GM19025 (cell line): Measurements from ENCODE around the gene DIPK1B.

Experiments
- ATAC-seq: cut with Tn5 transposase; IDR thresholded peaks from one replicate; pipeline ENCODE4 v1.9.1; 2021; ENCODE audit warnings: mild to moderate bottlenecking, low read depth, moderate library complexity; ENCODE audit not compliant: unreplicated experiment

The DIPK1B gene

GRCh38 chr9:136717399-136717798 lies 5.0 kb downstream of the DIPK1B start:
- no peak for ATAC-seq

GRCh38 chr9:136718345-136719194 lies 6.2 kb downstream of the DIPK1B start:
- no peak for ATAC-seq

DNA sequence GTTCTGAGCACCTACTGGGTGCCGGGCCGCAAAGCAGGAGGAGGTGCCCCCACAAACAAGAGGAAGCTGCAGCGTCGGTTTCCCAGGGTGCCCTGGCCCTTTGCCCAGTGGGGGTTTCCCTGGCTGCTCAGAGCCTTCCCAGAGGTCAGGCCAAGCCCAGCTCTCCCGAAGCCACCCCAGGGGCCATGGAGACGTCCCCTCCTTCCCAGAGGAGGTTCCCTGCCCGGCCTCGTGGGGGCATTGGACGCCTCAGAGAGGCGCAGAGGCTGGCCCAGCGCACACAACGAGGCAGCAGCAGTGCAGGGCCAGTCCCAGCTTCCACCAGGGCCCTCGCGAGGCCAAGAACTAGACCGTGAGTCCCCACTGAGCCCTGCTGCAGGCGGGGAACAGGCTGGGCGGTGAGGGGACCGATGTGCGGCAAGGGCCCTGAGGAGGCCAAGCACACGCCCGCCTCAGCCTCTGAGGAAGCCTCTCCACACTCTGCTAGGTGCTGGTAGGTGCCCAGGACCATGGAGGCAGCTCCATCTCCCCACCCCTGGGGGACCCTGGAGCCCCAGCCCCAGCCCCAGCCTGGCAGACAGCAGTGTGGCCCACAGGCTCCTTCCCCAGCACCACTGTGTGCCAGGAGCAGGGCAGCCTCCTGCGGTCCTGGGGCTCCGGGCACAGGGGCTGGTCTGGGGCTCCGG lies 7.0 kb downstream of the DIPK1B start:
- no peak for ATAC-seq

DNA sequence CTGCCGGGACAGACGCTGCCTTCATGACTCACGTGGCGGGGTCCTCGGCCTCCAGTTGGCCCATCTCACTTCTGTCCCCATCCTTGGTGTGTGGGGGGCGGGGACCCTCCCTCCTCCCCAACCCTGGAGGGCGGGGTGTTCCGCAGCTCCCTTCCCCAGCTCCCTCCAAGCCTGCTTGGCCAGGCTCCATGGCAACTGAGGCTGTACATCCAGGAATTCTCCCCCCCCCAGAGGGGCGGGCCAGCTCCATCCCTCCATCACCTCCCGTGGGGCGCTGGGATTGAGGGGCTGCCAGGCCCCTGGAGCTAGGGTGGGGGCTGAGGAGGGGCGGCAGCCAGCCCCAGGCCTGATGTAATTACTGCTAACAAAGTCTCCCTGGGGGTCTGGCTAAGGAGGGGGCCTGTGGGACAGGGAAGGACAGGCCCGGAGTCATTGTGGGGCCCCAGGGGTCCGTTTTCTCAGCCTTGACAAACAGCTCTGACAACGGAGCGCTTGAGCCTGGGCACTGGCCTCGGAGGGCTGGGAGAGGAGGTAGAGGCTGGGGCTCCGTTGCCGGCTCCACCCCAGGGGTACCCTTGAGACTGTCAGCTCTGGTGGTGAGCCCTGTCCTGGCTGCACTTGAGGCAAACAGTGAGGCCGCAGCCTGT lies 8.0 kb downstream of the DIPK1B start:
- no peak for ATAC-seq

DNA sequence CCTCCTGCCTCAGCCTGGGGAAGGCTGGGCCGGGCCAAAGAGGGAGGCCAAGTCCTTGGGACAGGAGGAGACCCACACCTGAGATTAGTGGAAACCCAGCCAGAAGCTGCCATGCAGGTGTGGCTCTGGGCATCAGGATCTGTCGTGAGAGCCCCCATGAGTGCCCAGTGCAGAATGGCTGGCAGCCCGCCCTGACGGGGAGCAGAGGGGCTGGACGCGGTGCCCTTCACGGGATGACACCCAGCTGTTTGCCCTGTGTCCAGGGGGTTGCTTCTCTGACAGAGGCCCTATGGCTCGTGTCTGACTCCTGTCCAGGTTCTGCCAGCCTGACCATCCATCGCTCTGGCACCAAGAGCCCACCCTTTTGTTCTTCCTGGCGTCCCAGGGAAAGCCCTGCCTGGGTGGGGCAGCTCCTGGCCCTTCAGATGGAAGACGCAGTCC lies 8.5 kb downstream of the DIPK1B start:
- ATAC-seq, result no peak

GRCh38 chr9:136721339-136722092 lies 9.1 kb downstream of the DIPK1B start:
- no peak for ATAC-seq

DNA sequence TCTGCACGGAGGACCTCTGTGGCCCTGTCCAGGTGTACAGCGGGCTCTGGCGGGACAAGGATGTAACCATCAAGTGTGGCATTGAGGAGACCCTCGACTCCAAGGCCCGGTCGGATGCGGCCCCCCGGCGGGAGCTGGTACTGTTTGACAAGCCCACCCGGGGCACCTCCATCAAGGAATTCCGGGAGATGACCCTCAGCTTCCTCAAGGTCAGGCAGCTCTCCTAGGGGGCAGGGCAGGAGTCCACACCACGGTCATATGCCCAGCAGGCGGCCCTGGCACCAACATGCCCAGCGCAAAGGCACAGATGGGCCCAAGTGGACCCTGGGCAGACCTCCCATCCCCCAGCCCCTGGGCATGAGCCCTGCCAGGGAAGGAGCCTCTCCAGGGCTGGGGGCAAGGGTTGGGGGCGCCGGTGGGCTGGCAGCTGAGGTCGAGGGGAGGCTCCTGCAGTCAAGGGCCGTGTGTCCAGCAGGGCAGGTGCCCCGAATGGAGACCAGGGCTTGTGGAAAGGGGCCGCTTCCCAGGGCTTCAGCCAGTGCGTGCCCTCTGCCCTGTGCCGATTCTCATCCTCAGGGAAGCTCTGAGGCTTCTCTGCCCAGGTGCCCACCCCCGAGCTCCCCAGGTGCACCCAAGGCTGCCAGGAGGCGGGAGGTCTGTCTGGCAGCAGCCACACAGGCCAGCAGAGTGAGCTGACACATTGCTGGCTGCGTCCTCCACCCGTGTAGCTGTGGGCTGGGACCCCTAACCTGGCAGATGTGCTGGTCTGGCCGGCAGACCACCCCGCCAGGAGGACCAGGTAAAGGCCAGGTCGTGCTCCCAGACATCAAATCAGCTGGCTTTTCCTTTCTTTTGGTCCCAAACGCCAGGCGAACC lies 10.0 kb downstream of the DIPK1B start:
- no peak for ATAC-seq

DNA sequence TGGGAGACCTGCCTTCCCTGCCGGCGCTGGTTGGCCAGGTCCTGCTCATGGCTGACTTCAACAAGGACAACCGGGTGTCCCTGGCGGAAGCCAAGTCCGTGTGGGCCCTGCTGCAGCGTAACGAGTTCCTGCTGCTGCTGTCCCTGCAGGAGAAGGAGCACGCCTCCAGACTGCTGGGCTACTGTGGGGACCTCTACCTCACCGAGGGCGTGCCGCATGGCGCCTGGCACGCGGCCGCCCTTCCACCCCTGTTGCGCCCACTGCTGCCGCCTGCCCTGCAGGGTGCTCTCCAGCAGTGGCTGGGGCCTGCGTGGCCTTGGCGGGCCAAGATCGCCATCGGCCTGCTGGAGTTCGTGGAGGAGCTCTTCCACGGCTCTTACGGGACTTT lies 10.6 kb downstream of the DIPK1B start:
- ATAC-seq, result no peak

GRCh38 chr9:136723362-136723976 lies 11.1 kb downstream of the DIPK1B start:
- ATAC-seq, result no peak

DNA sequence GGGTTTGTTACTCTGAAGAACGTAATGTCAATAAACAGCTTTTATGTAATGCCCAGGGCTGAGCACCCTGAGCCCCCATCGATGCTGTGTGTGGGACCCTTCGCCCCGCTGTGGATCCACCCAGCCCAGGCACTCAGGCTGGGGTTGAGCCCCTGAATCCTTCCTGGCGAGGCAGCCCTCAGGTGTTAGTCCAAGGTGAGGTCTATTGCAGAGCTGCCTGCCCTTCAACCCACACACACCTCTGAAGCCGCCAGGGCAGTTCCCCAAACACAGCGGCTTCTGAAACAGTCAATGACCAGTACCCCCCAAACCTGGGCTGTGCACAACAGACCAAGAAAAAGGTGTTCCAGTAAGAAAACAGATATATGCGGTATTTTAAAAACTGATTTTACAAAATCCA lies 11.6 kb downstream of the DIPK1B start:
- ATAC-seq, result no peak

DNA sequence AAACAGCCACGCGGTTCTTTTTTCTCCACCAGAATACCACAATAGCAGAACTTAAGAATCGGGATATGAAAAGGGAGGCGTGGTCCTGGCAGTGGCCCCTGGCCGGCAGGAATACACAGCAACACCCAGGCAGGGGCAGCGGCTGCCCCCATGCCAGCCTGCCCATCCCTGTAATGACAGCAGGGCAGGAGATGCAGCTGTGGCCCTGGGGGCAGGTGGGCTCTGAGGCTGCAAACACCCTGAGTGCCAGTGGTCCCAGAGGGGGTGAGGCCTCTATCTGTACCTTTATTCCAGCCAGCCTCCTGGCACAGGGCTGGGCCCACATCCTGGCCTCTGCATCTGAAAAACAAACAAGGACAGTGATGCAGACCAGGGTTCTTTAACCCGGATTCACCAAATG lies 12.4 kb downstream of the DIPK1B start:
- ATAC-seq, result no peak

GRCh38 chr9:136725612-136726011 lies 13.2 kb downstream of the DIPK1B start:
- no peak for ATAC-seq

DNA sequence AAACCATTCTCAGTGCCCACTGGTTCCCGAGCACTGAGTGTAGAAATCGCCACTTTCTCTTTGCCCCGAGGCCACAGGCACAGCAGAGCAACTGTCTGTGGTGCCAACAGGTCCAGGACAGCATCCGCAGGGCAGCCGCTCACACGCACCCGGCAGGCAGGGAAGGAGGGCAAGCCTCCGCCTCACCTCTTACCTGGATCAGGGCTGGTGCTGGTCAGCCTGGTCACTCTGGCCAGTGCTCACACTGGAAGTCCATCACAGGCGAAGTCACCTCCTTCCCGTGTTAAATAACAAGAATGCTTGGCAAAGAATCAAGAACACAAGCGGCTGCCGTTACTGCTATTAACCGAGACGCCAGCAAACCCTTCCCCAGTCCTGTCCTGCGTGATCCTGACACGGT lies 13.7 kb downstream of the DIPK1B start:
- no peak for ATAC-seq

GRCh38 chr9:136726631-136727191 lies 14.3 kb downstream of the DIPK1B start:
- no peak for ATAC-seq

GRCh38 chr9:136728080-136728547 lies 15.7 kb downstream of the DIPK1B start:
- ATAC-seq, result peak; percentile 60

GRCh38 chr9:136728548-136729123 lies 16.3 kb downstream of the DIPK1B start:
- ATAC-seq, result peak; percentile 14

DNA sequence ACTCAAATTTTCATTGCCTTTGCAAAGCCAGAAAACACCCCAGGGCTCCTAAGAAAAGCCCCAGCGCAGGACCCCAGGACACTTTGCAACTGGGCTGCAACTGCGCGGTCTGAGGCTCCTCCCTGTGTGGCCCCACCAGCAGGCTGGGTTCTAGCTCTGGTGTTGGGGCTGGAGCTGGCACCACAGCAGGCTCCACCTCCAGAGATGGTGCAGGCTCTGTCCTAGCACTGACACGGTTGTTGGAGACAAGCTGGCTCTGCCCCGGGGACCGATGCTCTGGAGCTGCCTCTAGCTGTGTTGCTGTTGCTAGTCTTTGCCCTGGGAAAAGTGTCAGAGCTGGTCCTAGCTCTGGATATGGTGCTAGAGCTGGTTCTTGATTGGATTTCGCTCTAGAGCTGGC lies 16.8 kb downstream of the DIPK1B start:
- ATAC-seq, result no peak

DNA sequence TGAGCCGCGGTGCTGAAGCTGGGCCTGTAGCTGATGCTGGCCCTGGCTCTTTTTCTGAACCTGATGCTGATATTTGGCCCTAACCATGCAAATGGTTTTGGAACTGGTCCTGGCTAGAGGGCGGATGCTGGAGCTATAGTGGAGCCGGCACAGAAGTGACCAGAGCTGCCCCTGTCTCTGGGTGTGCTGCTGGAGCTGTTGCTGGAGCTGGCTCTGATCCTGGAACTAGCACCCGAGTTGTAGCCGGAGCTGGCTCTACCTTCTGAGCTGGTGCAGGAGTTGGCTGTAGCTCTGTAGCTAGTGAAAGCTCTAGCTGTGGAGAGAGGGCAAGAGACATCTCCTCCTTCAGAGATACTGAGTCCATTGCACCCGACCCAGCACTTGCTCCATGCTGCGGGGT lies 17.6 kb downstream of the DIPK1B start:
- no peak for ATAC-seq
